ENCODE data around the gene TMEM100. TPM values are rescaled to one million over a fixed set of nuclear protein-coding genes. Genes with fewer than 3 reads are reported as not detected.

Gene TMEM100
- polyA plus RNA-seq, 1 of the 3 experiments (the other 2 are of a cell fraction) = 1.7 TPM

GRCh38 chr17:55741356-55741700 is 18.7 kb upstream of the TMEM100 start:
- CTCF ChIA-PET = interaction anchor here (0.9 to 16.5 kb wide), 2 partner anchors 100 to 215 kb away, joined by 3 to 175 read pairs; no protein-coding TSS in a partner anchor
- Histone ChIP-seq H3K79me2 (ENCODE audit: insufficient read depth) (no peaks in the 10 kb centered on the region), H3F3A (replicated peaks; ENCODE audit: insufficient read depth) (no peaks in the 10 kb centered on the region), H3K9me3 (no peaks in the 10 kb centered on the region), H3K9ac (no peak overlapping the region), H3K27me3 (ENCODE audit: insufficient read depth) (no peaks in the 10 kb centered on the region; the same call in 1 of the 2 replicates), H2AFZ (ENCODE audit: low read depth) (no peak overlapping the region), H4K20me1 (ENCODE audit: insufficient read depth) (no peaks in the 10 kb centered on the region), H3K9me2 (no peaks in the 10 kb centered on the region), H3K4me1 (ENCODE audit: control insufficient read depth in 1 of 2, insufficient read depth in 2 of 2, low read depth in 1 of 2, low read length in 1 of 2) (no peaks in the 10 kb centered on the region; a peak in 1 of 4 replicates), H3K4me3 (ENCODE audit: low read depth in 2 of 2, low read length in 1 of 2) (no peak overlapping the region), H3K4me2 (no peak overlapping the region), H3K36me3 (replicated peaks in 1 of 2; ENCODE audit: control insufficient read depth in 1 of 2, insufficient read depth in 2 of 2, low read length in 1 of 2) (no peaks in the 10 kb centered on the region), H3K27ac (ENCODE audit: low read depth in 2 of 2, low read length in 1 of 2) (no peak overlapping the region)
- no peak for TF ChIP-seq GABPA (IDR thresholded peaks at IDR 0.05; ENCODE audit: low read depth)
- POLR2A ChIA-PET = no interaction called here
- no peak for DNase-seq
- WGBS (ENCODE audit: low lambda C conversion rate) = 85% methylated on average over 3 of the region's 3 CpGs

DNA sequence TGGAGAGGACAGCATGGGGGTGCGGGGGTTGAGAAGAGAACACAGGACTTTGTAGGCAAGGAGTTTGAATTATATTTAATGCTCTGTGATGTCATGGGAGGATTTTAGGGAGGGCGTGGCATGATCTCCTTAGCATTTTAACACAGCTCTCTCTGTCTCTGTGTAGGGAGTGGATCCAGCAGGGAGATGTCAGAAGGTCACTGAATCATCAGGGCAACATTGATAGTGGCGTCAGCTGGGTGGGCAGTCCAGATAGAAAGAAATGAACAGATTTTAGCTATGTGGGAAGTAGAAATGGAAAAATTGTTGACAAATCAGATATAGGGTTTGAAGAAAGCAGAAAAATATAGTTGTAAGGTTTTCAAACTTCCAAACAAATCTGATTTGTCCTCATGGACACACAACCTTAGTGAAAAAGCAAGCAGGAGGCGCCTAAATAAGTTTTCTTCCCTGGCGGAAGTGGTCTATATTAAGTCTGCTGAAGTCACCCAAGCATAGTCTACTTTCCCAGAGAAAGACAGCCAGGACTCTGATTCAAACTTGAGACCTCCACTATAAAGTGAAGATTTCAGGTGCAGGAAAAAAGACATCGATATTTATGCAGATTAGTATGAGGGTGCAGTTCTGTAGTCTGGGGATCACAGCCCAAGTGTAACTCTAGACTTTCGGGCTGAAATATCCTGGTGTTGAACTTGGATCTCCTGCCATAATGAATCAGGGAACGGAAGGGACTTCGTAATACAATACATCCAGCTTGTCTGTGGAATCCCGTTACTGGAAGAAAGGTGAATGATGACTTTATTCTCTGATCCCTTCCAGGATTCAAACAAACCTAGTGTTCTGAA is 18.1 kb upstream of the TMEM100 start:
- Histone ChIP-seq H3K9me3 (no peaks in the 10 kb centered on the region), H3K4me3 (ENCODE audit: low read depth in 2 of 2, low read length in 1 of 2) (no peak overlapping the region), H3K9me2 (no peaks in the 10 kb centered on the region), H3K27ac (ENCODE audit: low read depth in 2 of 2, low read length in 1 of 2) (no peak overlapping the region), H3K4me2 (no peak overlapping the region), H3F3A (replicated peaks; ENCODE audit: insufficient read depth) (no peaks in the 10 kb centered on the region), H3K27me3 (ENCODE audit: insufficient read depth) (no peaks in the 10 kb centered on the region; the same call in 1 of the 2 replicates), H2AFZ (ENCODE audit: low read depth) (no peak overlapping the region), H3K9ac (no peak overlapping the region), H4K20me1 (ENCODE audit: insufficient read depth) (no peaks in the 10 kb centered on the region), H3K4me1 (ENCODE audit: control insufficient read depth in 1 of 2, insufficient read depth in 2 of 2, low read depth in 1 of 2, low read length in 1 of 2) (no peaks in the 10 kb centered on the region), H3K36me3 (replicated peaks in 1 of 2; ENCODE audit: control insufficient read depth in 1 of 2, insufficient read depth in 2 of 2, low read length in 1 of 2) (no peaks in the 10 kb centered on the region), H3K79me2 (ENCODE audit: insufficient read depth) (no peaks in the 10 kb centered on the region)
- CTCF ChIA-PET = interaction anchor here (1.1 to 16.5 kb wide), 5 partner anchors 12 to 214 kb away, joined by 5 to 175 read pairs (median 139); partner anchors contain the start of genes PCTP and TMEM100
- 83% methylated on average over 10 of the region's 10 CpGs for WGBS (ENCODE audit: low lambda C conversion rate)
- DNase-seq = no peak
- POLR2A ChIA-PET = no interaction called here
- TF ChIP-seq FOSL2 (IDR thresholded peaks at IDR 0.05; ENCODE audit: borderline replicate concordance, low read depth) = no peak
- no peak for TF ChIP-seq USF1 (IDR thresholded peaks at IDR 0.05; ENCODE audit: borderline replicate concordance, low read depth)
- no peak for TF ChIP-seq IRF3 (IDR thresholded peaks at IDR 0.05; ENCODE audit: low read depth, low read length)
- no peak for TF ChIP-seq YY1 (IDR thresholded peaks at IDR 0.05; ENCODE audit: low read depth)
- TF ChIP-seq RXRA (IDR thresholded peaks at IDR 0.05; ENCODE audit: borderline replicate concordance, low read depth) = no peak
- TF ChIP-seq GABPA (IDR thresholded peaks at IDR 0.05; ENCODE audit: low read depth) = no peak
- no peak for TF ChIP-seq NFIC (IDR thresholded peaks at IDR 0.05; ENCODE audit: borderline replicate concordance)
- TF ChIP-seq RFX5 (IDR thresholded peaks at IDR 0.05; ENCODE audit: low read length) = no peak
- no peak for TF ChIP-seq EZH2phosphoT487 (IDR thresholded peaks at IDR 0.05; ENCODE audit: borderline replicate concordance, low read depth)
- no peak for TF ChIP-seq MXI1 (IDR thresholded peaks at IDR 0.05; ENCODE audit: low read depth, low read length)
- TF ChIP-seq, protein P1, sequence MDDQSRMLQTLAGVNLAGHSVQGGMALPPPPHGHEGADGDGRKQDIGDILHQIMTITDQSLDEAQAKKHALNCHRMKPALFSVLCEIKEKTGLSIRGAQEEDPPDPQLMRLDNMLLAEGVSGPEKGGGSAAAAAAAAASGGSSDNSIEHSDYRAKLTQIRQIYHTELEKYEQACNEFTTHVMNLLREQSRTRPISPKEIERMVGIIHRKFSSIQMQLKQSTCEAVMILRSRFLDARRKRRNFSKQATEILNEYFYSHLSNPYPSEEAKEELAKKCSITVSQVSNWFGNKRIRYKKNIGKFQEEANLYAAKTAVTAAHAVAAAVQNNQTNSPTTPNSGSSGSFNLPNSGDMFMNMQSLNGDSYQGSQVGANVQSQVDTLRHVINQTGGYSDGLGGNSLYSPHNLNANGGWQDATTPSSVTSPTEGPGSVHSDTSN (IDR thresholded peaks at IDR 0.05) = no peak
- TF ChIP-seq, protein P2, sequence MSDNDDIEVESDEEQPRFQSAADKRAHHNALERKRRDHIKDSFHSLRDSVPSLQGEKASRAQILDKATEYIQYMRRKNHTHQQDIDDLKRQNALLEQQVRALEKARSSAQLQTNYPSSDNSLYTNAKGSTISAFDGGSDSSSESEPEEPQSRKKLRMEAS (IDR thresholded peaks at IDR 0.05; ENCODE audit: low read depth) = no peak
- TF ChIP-seq EP300 (IDR thresholded peaks at IDR 0.05; ENCODE audit: borderline replicate concordance in 1 of 2, low read depth in 1 of 2, low read length in 1 of 2) = no peak
- no peak for TF ChIP-seq REST (IDR thresholded peaks at IDR 0.05; ENCODE audit: low read depth, low read length)
- no peak for TF ChIP-seq TEAD4 (IDR thresholded peaks at IDR 0.05; ENCODE audit: borderline replicate concordance, insufficient read depth)
- TF ChIP-seq GATA2 (CRISPR knock-in tag; IDR thresholded peaks at IDR 0.05) = no peak
- TF ChIP-seq TAF1 (IDR thresholded peaks at IDR 0.05; ENCODE audit: borderline replicate concordance, low read depth, low read length) = no peak

All from SK-N-SH (cell line).